ENCODE data around the gene TACC2.
"Not testable (repeated sequence)": the region's sequence is repeated elsewhere in the genome, so short reads cannot be mapped to it uniquely, and the experiment has no call there.

The TACC2 gene

GRCh38 chr10:122199070-122199469, 210.1 kb downstream of the TACC2 start:
- no peak overlapping the region for H3K4me3 ChIP-seq (ENCODE audit: low read depth, low read length)
- no peak for TF ChIP-seq CTCF (IDR thresholded peaks at IDR 0.05; ENCODE audit: low read depth, low read length)

- no peak for TF ChIP-seq CTCF (IDR thresholded peaks at IDR 0.05; ENCODE audit: low read depth, low read length)
- no peak overlapping the region for H3K4me3 ChIP-seq (ENCODE audit: low read depth, low read length)
Observed at GRCh38 chr10:122199689-122200088, 210.7 kb downstream of the TACC2 start.

GRCh38 chr10:122201401-122201800, 212.4 kb downstream of the TACC2 start:
- no peak overlapping the region for H3K4me3 ChIP-seq (ENCODE audit: low read depth, low read length)
- TF ChIP-seq CTCF (IDR thresholded peaks at IDR 0.05; ENCODE audit: low read depth, low read length): no peak

GRCh38 chr10:122203180-122203579, 214.2 kb downstream of the TACC2 start:
- not testable (repeated sequence) for H3K4me3 ChIP-seq (ENCODE audit: low read depth, low read length)

- TF ChIP-seq CTCF (IDR thresholded peaks at IDR 0.05; ENCODE audit: low read depth, low read length): no peak
- no peak overlapping the region for H3K4me3 ChIP-seq (ENCODE audit: low read depth, low read length)
Observed at GRCh38 chr10:122204691-122205489, 215.9 kb downstream of the TACC2 start.

- no peak overlapping the region for H3K4me3 ChIP-seq (ENCODE audit: low read depth, low read length)
- TF ChIP-seq CTCF (IDR thresholded peaks at IDR 0.05; ENCODE audit: low read depth, low read length): no peak
Observed at GRCh38 chr10:122206471-122207065, 217.6 kb downstream of the TACC2 start.

GRCh38 chr10:122207163-122207562, 218.2 kb downstream of the TACC2 start:
- TF ChIP-seq CTCF (IDR thresholded peaks at IDR 0.05; ENCODE audit: low read depth, low read length): no peak
- no peak overlapping the region for H3K4me3 ChIP-seq (ENCODE audit: low read depth, low read length)
